Caco-2 (cell line): ENCODE measurements around the gene EVA1B. TPM values are rescaled to one million over a fixed set of nuclear protein-coding genes. Genes with fewer than 3 reads are reported as not detected.

Experiments
- BruUV-seq: library from RNA; stranded (reverse); fragments of 400-500 nt; replicated peaks from 2 replicates; lab custom pipeline; 2021; lab: Mats Ljungman, UMichigan
- CTCF ChIA-PET: fragments of 300-600 bp; sonication (Branson Sonifier 250); formaldehyde crosslinking; loops from one replicate; lab custom pipeline; 2022; ENCODE audit warnings: antibody characterized with exemption; lab: Charles Lee
- POLR2A ChIA-PET: fragments of 300-600 bp; sonication (Branson Sonifier 250); formaldehyde crosslinking; loops from one replicate; lab custom pipeline; 2022; ENCODE audit warnings: antibody characterized with exemption; lab: Charles Lee
- DNase-seq, 2 experiments: peaks; one replicate each; pipeline versions ENCODE4 v3.0.0 to v3.0.0-alpha.2; 2020 to 2022
- H3K27me3 ChIP-seq: replicated peaks from 2 replicates; pipeline ENCODE4 v1.6.0; 2011; ENCODE audit warnings: low read length; ENCODE audit not compliant: control insufficient read depth, insufficient read depth
- H3K36me3 ChIP-seq: 2 replicates; pipeline ENCODE4 v1.5.1; 2011; ENCODE audit warnings: low read length; ENCODE audit not compliant: control insufficient read depth, insufficient read depth
- H3K4me1 ChIP-seq: fragments of 250-450 bp; sonication (Bioruptor Pico); 2 replicates; pipeline ENCODE4 v1.5.1; 2020; ENCODE audit warnings: mild to moderate bottlenecking
- H3K4me3 ChIP-seq: 2 replicates; pipeline ENCODE4 v1.5.1; 2011; ENCODE audit warnings: low read depth, mild to moderate bottlenecking, control low read depth, low read length
- H3K9me3 ChIP-seq: fragments of 250-450 bp; sonication (Bioruptor Pico); 2 replicates; pipeline ENCODE4 v1.5.1; 2020; ENCODE audit warnings: mild to moderate bottlenecking, moderate library complexity
- H3K27ac Mint-ChIP-seq: one replicate; pipeline ENCODE4 v1.8.0; 2022; ENCODE audit warnings: mixed read lengths; ENCODE audit not compliant: unreplicated experiment
- H3K27me3 Mint-ChIP-seq: one replicate; pipeline ENCODE4 v1.8.0; 2022; ENCODE audit warnings: mixed read lengths; ENCODE audit not compliant: insufficient read depth, unreplicated experiment
- H3K36me3 Mint-ChIP-seq: one replicate; pipeline ENCODE4 v1.8.0; 2022; ENCODE audit warnings: mild to moderate bottlenecking, mixed read lengths; ENCODE audit not compliant: insufficient read depth, unreplicated experiment
- H3K4me1 Mint-ChIP-seq: one replicate; pipeline ENCODE4 v1.8.0; 2022; ENCODE audit warnings: low read depth, mixed read lengths; ENCODE audit not compliant: unreplicated experiment
- H3K4me3 Mint-ChIP-seq: one replicate; pipeline ENCODE4 v1.8.0; 2022; ENCODE audit warnings: mild to moderate bottlenecking, moderate library complexity, mixed read lengths; ENCODE audit not compliant: unreplicated experiment
- H3K9me3 Mint-ChIP-seq: one replicate; pipeline ENCODE4 v1.8.0; 2022; ENCODE audit warnings: mixed read lengths; ENCODE audit not compliant: unreplicated experiment
- intact Hi-C: fragments of 100-400 bp; cut with micrococcal nuclease; formaldehyde crosslinking; loops from one replicate; pipeline ENCODE4 v1.10.0; 2022; ENCODE audit not compliant: unreplicated experiment
- total RNA-seq: library from RNA; stranded (reverse); gene quantifications from 2 replicates; pipeline ENCODE4 v1.2.3, GENCODE V29; 2022
- TF ChIP-seq, protein P1 (sequence below), 2 experiments: fragments of 200-600 bp in 1 of 2; IDR thresholded peaks; 1 replicate in 1 of 2; 2 replicates in 1 of 2; pipeline versions ENCODE4 v1.5.1 to v1.8.0; 2011 to 2022; ENCODE audit warnings: antibody characterized with exemption in 1 of 2, control low read depth in 1 of 2, inconsistent platforms in 1 of 2, low read depth in 1 of 2, low read length in 1 of 2, mild to moderate bottlenecking in 1 of 2, moderate library complexity in 1 of 2; ENCODE audit not compliant: insufficient read depth in 1 of 2, severe bottlenecking in 1 of 2, unreplicated experiment in 1 of 2

The EVA1B gene
- total RNA-seq, 1 experiment from 2014 or later = 4.1 TPM

DNA sequence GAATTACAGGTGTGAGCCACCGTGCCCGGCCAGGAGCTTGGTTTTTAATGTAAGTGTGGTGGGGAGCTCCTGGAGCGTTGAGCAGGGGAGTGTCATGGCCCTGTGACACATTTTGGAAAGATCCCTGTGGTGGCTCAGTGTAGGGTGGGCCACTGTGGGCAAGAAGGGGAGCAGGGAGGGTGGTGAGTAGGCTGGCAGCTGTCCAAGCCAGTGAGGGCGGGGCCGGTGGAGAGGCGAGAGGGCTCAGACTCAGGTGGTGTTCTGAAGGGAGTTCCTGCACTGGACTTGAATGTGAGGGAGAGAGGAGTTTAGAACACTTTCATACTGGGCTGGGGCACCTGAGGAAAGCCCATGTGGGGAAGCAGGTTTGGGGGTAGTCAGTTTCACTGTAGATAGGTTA, 3.1 kb upstream of the EVA1B start:
- Histone ChIP-seq H3K36me3 (no peaks in the 10 kb centered on the region), H3K9me3 (no peaks in the 10 kb centered on the region), H3K4me1 (peaks cover 6% of the 10 kb centered on the region; the same call in 1 of the 2 replicates), H3K27me3 (no peaks in the 10 kb centered on the region), H3K4me3 (no peak overlapping the region)
- TF ChIP-seq, protein P1, sequence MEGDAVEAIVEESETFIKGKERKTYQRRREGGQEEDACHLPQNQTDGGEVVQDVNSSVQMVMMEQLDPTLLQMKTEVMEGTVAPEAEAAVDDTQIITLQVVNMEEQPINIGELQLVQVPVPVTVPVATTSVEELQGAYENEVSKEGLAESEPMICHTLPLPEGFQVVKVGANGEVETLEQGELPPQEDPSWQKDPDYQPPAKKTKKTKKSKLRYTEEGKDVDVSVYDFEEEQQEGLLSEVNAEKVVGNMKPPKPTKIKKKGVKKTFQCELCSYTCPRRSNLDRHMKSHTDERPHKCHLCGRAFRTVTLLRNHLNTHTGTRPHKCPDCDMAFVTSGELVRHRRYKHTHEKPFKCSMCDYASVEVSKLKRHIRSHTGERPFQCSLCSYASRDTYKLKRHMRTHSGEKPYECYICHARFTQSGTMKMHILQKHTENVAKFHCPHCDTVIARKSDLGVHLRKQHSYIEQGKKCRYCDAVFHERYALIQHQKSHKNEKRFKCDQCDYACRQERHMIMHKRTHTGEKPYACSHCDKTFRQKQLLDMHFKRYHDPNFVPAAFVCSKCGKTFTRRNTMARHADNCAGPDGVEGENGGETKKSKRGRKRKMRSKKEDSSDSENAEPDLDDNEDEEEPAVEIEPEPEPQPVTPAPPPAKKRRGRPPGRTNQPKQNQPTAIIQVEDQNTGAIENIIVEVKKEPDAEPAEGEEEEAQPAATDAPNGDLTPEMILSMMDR (IDR thresholded peaks at IDR 0.05; ENCODE audit: insufficient read depth in 1 of 2, low read depth in 1 of 2, low read length in 1 of 2, severe bottlenecking in 1 of 2, unreplicated experiment in 1 of 2) = no peak
- DNase-seq = no peak
- POLR2A ChIA-PET = no interaction called here
- Mint-ChIP-seq H3K27me3 (peaks cover 5% of the 10 kb centered on the region), H3K4me3 (peak overlapping the region; percentile 37), H3K4me1 (no peaks in the 10 kb centered on the region), H3K36me3 (peaks cover 3% of the 10 kb centered on the region), H3K27ac (no peak overlapping the region), H3K9me3 (no peaks in the 10 kb centered on the region)
- no TSS peak for BruUV-seq
- intact Hi-C loops = no loop called here
- CTCF ChIA-PET = no interaction called here

- ChIA-PET CTCF (no interaction called here), POLR2A (interaction anchor here (1.4 kb wide), 1 partner anchor 18 kb away, joined by 9 read pairs; the partner anchor contains the start of gene SH3D21)
- DNase-seq = no peak
- Histone ChIP-seq H3K9me3 (no peaks in the 10 kb centered on the region), H3K27me3 (no peaks in the 10 kb centered on the region), H3K4me3 (peak overlapping the region; percentile 46), H3K4me1 (peaks cover 6% of the 10 kb centered on the region; the same call in 1 of the 2 replicates), H3K36me3 (no peaks in the 10 kb centered on the region)
- BruUV-seq = no TSS peak
- TF ChIP-seq, protein P1 (IDR thresholded peaks at IDR 0.05; ENCODE audit: insufficient read depth in 1 of 2, low read depth in 1 of 2, low read length in 1 of 2, severe bottlenecking in 1 of 2, unreplicated experiment in 1 of 2) = no peak
- H3K9me3 Mint-ChIP-seq = no peaks in the 10 kb centered on the region
- no peak overlapping the region for H3K27ac Mint-ChIP-seq
- intact Hi-C loops = no loop called here
- H3K4me3 Mint-ChIP-seq = peak overlapping the region; percentile 66
- peaks cover 6% of the 10 kb centered on the region for H3K36me3 Mint-ChIP-seq
- H3K4me1 Mint-ChIP-seq = no peaks in the 10 kb centered on the region
- no peaks in the 10 kb centered on the region for H3K27me3 Mint-ChIP-seq
Measured at GRCh38 chr1:36324353-36324703, 883 bp upstream of the EVA1B start.

GRCh38 chr1:36322786-36323635, 434 bp downstream of the EVA1B start:
- peak in 1 of 2 experiments; percentile 40 for DNase-seq
- Mint-ChIP-seq H3K9me3 (no peaks in the 10 kb centered on the region), H3K4me3 (peak overlapping the region; percentile 66), H3K27ac (no peak overlapping the region), H3K27me3 (no peaks in the 10 kb centered on the region), H3K36me3 (peaks cover 6% of the 10 kb centered on the region), H3K4me1 (no peaks in the 10 kb centered on the region)
- CTCF ChIA-PET = interaction anchor here (1.0 kb wide), 1 partner anchor 46 kb away, joined by 3 read pairs; no protein-coding TSS in a partner anchor
- TF ChIP-seq, protein P1 (IDR thresholded peaks at IDR 0.05; ENCODE audit: insufficient read depth in 1 of 2, low read depth in 1 of 2, low read length in 1 of 2, severe bottlenecking in 1 of 2, unreplicated experiment in 1 of 2) = no peak
- POLR2A ChIA-PET = interaction anchor here (1.4 kb wide), 1 partner anchor 16 kb away, joined by 9 read pairs; the partner anchor contains the start of gene SH3D21
- no peaks in the 10 kb centered on the region for H3K9me3 ChIP-seq
- peak overlapping the region; percentile 46 for H3K4me3 ChIP-seq
- no peaks in the 10 kb centered on the region for H3K27me3 ChIP-seq
- intact Hi-C loops = no loop called here
- BruUV-seq = no TSS peak
- H3K4me1 ChIP-seq = peaks cover 6% of the 10 kb centered on the region; the same call in 1 of the 2 replicates
- no peaks in the 10 kb centered on the region for H3K36me3 ChIP-seq
